ENCODE results near the gene STARD7.

GRCh38 chr2:96169868-96170507 is 38.6 kb downstream of the STARD7 start:
- no peak for TF ChIP-seq EZH2 (IDR thresholded peaks at IDR 0.05)
- no peak for TF ChIP-seq POLR2AphosphoS5 (IDR thresholded peaks at IDR 0.05; ENCODE audit: borderline replicate concordance, low read depth, low read length)

Data from SK-N-MC (cell line).